ENCODE results near the gene NATD1. TPM values are rescaled to one million over a fixed set of nuclear protein-coding genes. Genes with fewer than 3 reads are reported as not detected.
A peak's percentile ranks its signal among the peaks of the same experiment; 100 is the strongest.

Gene NATD1
- total RNA-seq, 1 donor from 2014 or later = 15.2 TPM

DNA sequence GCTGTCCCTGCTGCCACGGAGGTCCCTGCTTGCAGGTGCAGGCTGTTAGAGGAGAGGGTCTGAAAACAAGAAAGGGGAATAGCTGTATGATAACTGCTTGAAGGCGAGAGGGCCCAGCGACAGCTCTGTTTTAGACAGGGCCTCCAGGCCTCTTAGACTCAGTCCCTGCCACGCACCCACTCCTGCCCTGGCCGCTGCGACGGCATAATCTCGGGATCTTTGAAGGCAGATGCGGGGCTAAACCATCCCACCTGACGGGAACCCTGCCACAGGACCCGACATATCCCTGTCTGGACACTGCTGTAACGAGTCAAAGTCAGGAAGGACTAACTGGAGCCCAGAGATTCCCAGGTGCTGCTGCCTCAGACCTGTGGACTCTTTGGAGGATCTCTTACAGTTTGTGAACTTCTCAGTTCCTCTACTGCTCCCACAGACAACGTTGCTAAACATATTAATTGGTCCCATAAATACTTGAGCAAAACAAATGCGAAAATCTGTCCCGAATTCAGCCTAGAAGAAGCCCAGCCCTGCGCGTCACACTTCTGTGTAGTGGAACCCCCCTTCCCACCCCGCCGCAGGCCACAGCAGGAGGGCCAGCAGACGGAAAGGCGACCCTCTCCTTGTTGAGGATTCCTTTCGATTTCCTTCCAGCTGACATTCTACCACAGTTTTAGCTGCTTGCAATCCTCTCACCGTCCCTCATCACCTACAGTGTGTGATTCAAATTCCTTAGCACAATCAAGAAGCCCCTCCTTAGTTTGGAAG lies 38.3 kb downstream of the NATD1 start:
- H3K27me3 ChIP-seq (ENCODE audit: control insufficient read depth, insufficient read depth, low read length) = no peaks in the 10 kb centered on the region
- TF ChIP-seq, protein P1, sequence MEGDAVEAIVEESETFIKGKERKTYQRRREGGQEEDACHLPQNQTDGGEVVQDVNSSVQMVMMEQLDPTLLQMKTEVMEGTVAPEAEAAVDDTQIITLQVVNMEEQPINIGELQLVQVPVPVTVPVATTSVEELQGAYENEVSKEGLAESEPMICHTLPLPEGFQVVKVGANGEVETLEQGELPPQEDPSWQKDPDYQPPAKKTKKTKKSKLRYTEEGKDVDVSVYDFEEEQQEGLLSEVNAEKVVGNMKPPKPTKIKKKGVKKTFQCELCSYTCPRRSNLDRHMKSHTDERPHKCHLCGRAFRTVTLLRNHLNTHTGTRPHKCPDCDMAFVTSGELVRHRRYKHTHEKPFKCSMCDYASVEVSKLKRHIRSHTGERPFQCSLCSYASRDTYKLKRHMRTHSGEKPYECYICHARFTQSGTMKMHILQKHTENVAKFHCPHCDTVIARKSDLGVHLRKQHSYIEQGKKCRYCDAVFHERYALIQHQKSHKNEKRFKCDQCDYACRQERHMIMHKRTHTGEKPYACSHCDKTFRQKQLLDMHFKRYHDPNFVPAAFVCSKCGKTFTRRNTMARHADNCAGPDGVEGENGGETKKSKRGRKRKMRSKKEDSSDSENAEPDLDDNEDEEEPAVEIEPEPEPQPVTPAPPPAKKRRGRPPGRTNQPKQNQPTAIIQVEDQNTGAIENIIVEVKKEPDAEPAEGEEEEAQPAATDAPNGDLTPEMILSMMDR (IDR thresholded peaks at IDR 0.05; ENCODE audit: insufficient read depth, low read length, poor library complexity, severe bottlenecking) = no peak
- no peaks in the 10 kb centered on the region for H3K36me3 ChIP-seq (ENCODE audit: control insufficient read depth, insufficient read depth, low read length)
- peak overlapping the region; percentile 76 for H3K4me3 ChIP-seq (ENCODE audit: low read depth, low read length)
- no peak for DNase-seq (ENCODE audit: low read depth)

GRCh38 chr17:21214015-21214776 lies 39.0 kb downstream of the NATD1 start, which contains the start of gene TMEM11:
TSS of gene TMEM11 (minus strand) at chr17:21214161. CDS start at chr17:21214152, 9 bp downstream.
- Histone ChIP-seq H3K27me3 (ENCODE audit: control insufficient read depth, insufficient read depth, low read length) (no peaks in the 10 kb centered on the region), H3K36me3 (ENCODE audit: control insufficient read depth, insufficient read depth, low read length) (no peaks in the 10 kb centered on the region), H3K4me3 (ENCODE audit: low read depth, low read length) (peak within 1 kb of the TSS; percentile 76)
- TF ChIP-seq, protein P1 (IDR thresholded peaks at IDR 0.05; ENCODE audit: insufficient read depth, low read length, poor library complexity, severe bottlenecking) = no peak
- DNase-seq (ENCODE audit: low read depth) = peak; percentile 79

- Histone ChIP-seq H3K36me3 (ENCODE audit: control insufficient read depth, insufficient read depth, low read length) (no peaks in the 10 kb centered on the region), H3K27me3 (ENCODE audit: control insufficient read depth, insufficient read depth, low read length) (no peaks in the 10 kb centered on the region), H3K4me3 (ENCODE audit: low read depth, low read length) (peak overlapping the region; percentile 76)
- TF ChIP-seq, protein P1 (IDR thresholded peaks at IDR 0.05; ENCODE audit: insufficient read depth, low read length, poor library complexity, severe bottlenecking) = no peak
- DNase-seq (ENCODE audit: low read depth) = no peak
Measured at GRCh38 chr17:21213638-21214014, 39.6 kb downstream of the NATD1 start.

DNA sequence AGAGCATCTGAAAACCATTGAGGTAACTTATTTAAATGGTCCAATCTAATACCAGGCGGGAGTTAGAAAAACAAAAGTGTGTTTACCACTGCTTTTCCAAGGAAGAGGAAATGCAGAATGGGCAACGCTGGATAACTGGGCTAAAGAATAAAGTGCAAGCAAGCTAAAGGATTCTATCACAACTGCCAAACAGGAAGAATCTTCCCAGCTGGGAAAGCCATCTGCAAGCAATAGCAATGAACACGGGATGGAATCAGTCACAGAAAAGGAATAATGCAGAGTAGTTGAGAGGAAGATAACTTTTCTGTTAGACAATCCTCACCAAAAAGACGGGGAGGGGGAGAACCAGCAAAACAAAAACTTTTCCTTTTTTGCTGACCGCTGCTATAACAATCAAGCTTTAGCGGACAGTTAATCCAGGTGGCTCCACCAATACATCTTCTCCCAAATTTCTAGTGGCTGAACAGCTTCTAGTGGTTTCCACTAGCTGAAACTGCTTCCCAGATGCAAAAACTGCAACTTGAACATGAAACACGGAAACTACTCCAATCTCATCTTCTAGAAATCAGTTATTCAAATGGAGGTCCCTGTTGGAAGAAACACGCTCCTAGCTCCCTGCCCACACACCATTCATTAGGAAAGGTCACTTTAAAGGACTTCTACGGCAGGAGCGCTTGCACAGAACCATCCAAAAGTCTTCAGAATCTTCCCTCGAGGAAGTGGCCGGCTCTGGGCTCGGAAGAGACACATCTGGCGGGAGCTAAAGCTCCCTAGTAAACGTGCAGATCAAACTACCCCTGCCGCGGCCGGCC lies 40.2 kb downstream of the NATD1 start:
- no peak for DNase-seq (ENCODE audit: low read depth)
- TF ChIP-seq, protein P1 (IDR thresholded peaks at IDR 0.05; ENCODE audit: insufficient read depth, low read length, poor library complexity, severe bottlenecking) = no peak
- H3K36me3 ChIP-seq (ENCODE audit: control insufficient read depth, insufficient read depth, low read length) = no peaks in the 10 kb centered on the region
- H3K27me3 ChIP-seq (ENCODE audit: control insufficient read depth, insufficient read depth, low read length) = no peaks in the 10 kb centered on the region
- peak overlapping the region; percentile 76 for H3K4me3 ChIP-seq (ENCODE audit: low read depth, low read length)

GRCh38 chr17:21211825-21212479 lies 41.3 kb downstream of the NATD1 start:
- DNase-seq (ENCODE audit: low read depth) = no peak
- H3K27me3 ChIP-seq (ENCODE audit: control insufficient read depth, insufficient read depth, low read length) = no peaks in the 10 kb centered on the region
- no peak overlapping the region for H3K4me3 ChIP-seq (ENCODE audit: low read depth, low read length)
- TF ChIP-seq, protein P1 (IDR thresholded peaks at IDR 0.05; ENCODE audit: insufficient read depth, low read length, poor library complexity, severe bottlenecking) = no peak
- no peaks in the 10 kb centered on the region for H3K36me3 ChIP-seq (ENCODE audit: control insufficient read depth, insufficient read depth, low read length)
